Effector memory CD4-positive, alpha-beta T cell (primary cell): ENCODE results near the gene TCIRG1.

Source experiments
- DNase-seq, 3 donors: peaks; one replicate each; pipeline ENCODE4 v3.0.0-alpha.2; 2020
- H3K27ac ChIP-seq: 2 replicates; pipeline ENCODE4 v1.7.0; 2013; ENCODE audit warnings: mild to moderate bottlenecking, low read length, moderate library complexity; ENCODE audit not compliant: insufficient read depth, poor library complexity, severe bottlenecking
- H3K27me3 ChIP-seq: replicated peaks from 2 replicates; pipeline ENCODE4 v1.7.0; 2013; ENCODE audit warnings: mild to moderate bottlenecking, low read length; ENCODE audit not compliant: insufficient read depth, control insufficient read depth, poor library complexity, severe bottlenecking
- H3K36me3 ChIP-seq: 2 replicates; pipeline ENCODE4 v1.7.0; 2013; ENCODE audit warnings: mild to moderate bottlenecking, low read length, moderate library complexity; ENCODE audit not compliant: control insufficient read depth, insufficient read depth
- H3K4me1 ChIP-seq: 2 replicates; pipeline ENCODE4 v1.7.0; 2013; ENCODE audit warnings: low read length, mild to moderate bottlenecking; ENCODE audit not compliant: control insufficient read depth, insufficient read depth, poor library complexity, severe bottlenecking
- H3K4me3 ChIP-seq: 2 replicates; pipeline ENCODE4 v1.7.0; 2013; ENCODE audit warnings: low read length, low read depth, mild to moderate bottlenecking; ENCODE audit not compliant: insufficient read depth, poor library complexity, severe bottlenecking
- H3K9me3 ChIP-seq: 2 replicates; pipeline ENCODE4 v1.7.0; 2013; ENCODE audit warnings: mild to moderate bottlenecking, low read length, moderate library complexity; ENCODE audit not compliant: control insufficient read depth

Gene TCIRG1

DNA sequence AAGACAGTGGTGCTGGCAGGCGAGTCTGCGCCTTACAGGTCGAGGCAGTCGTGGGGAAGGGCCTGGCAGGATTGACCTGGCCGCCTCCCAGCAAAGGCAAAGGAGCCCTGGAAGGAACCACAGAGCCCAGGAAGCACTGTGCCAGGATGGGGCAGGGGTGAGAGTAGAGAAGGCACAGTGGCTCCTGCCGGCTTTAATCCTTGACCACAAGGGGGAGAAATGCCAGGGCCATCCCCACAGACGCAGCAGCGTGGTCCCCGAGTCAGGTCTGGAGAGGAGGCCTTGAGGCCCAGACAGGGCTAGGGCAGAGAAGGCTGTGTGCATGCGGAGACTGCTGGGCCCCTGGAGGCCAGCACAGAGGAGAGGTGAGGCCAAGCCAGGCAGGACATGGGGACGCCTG, 18.2 kb upstream of the TCIRG1 start:
- no peak for DNase-seq
- Histone ChIP-seq H3K27ac (no peak overlapping the region), H3K9me3 (no peaks in the 10 kb centered on the region), H3K27me3 (no peaks in the 10 kb centered on the region), H3K36me3 (no peaks in the 10 kb centered on the region), H3K4me1 (no peaks in the 10 kb centered on the region), H3K4me3 (no peak overlapping the region)

DNA sequence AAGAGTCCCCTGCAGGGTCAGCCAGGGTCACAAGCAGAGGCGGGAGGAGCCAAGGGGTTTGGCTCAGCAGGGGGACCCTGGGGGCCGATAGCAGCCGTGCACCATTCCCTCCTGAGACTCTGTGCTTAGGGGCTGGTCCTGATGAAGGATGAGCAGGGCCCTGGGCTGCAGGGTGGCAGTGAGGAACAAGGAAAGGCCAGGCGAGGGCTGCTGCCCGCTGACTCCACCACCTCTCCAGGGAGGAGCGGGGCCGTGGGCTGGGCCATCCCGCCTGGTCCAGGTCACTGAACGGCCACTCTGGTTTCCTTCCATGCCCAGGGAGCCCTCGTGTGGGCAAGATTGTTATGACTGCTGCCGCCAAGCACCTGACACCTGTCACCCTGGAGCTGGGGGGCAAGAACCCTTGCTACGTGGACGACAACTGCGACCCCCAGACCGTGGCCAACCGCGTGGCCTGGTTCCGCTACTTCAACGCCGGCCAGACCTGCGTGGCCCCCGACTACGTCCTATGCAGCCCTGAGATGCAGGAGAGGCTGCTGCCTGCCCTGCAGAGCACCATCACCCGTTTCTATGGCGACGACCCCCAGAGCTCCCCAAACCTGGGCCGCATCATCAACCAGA, 17.5 kb upstream of the TCIRG1 start:
- Histone ChIP-seq H3K27me3 (no peaks in the 10 kb centered on the region), H3K9me3 (no peaks in the 10 kb centered on the region), H3K27ac (no peak overlapping the region), H3K4me3 (no peak overlapping the region), H3K36me3 (no peaks in the 10 kb centered on the region), H3K4me1 (no peaks in the 10 kb centered on the region)
- no peak for DNase-seq

DNA sequence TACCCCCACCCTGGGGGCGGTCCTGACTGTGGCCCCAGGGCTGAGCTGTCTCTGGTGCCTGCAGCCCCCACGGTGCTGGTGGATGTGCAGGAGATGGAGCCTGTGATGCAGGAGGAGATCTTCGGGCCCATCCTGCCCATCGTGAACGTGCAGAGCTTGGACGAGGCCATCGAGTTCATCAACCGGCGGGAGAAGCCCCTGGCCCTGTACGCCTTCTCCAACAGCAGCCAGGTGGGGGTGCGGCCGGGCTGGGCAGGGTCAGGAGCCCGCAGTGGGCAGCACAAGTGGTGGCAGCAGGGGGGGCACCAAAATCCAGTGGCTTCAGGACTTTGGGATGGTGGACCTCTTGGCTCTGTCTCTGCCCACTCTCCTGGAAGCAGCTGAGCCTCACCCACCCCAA, 16.3 kb upstream of the TCIRG1 start:
- Histone ChIP-seq H3K4me3 (no peak overlapping the region), H3K4me1 (no peaks in the 10 kb centered on the region), H3K27me3 (no peaks in the 10 kb centered on the region), H3K27ac (no peak overlapping the region), H3K9me3 (no peaks in the 10 kb centered on the region), H3K36me3 (no peaks in the 10 kb centered on the region)
- no peak for DNase-seq

DNA sequence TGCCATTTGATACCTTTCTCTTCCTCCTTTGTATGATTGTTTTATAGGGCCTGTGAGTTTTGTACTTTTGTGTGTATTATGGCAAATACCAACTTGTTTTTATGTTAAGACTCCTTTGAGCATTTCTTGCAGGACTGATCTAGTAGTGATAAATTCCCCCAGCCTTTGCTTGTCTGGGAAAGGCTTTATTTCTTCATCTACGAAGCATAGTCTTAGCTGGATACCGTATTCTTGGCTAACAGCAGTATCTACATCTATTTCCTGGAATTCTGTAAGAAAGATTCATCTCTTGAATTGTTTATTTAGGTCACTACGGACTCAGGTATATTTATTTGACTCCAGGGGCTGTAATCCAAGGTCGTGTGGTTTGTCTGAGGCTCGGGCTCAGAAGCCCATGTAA, 14.3 kb upstream of the TCIRG1 start:
- no peaks in the 10 kb centered on the region for H3K36me3 ChIP-seq
- H3K4me1 ChIP-seq, result no peaks in the 10 kb centered on the region
- no peak overlapping the region for H3K4me3 ChIP-seq
- DNase-seq, result no peak
- no peaks in the 10 kb centered on the region for H3K27me3 ChIP-seq
- no peaks in the 10 kb centered on the region for H3K9me3 ChIP-seq
- H3K27ac ChIP-seq, result no peak overlapping the region

DNA sequence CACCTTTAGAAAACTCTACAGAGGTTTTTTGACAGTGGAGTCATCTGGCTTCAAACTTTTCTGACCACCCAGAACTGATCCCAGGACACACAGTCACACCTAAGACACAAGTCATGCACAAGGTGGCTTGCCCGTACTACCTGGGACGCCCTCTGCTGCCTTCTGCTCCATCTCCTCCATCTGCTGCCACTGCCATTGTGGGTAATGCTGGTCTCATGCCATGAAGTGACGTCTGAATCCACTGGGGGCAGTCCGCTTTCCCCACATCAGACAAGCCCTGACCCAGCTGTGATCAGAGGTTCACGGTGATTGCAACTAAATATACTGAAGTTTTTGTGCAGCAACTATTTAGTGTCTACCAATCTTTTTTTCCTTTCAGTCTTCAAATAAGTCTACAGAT, 13.8 kb upstream of the TCIRG1 start:
- no peaks in the 10 kb centered on the region for H3K27me3 ChIP-seq
- DNase-seq, result no peak
- H3K36me3 ChIP-seq, result no peaks in the 10 kb centered on the region
- no peaks in the 10 kb centered on the region for H3K9me3 ChIP-seq
- H3K27ac ChIP-seq, result no peak overlapping the region
- H3K4me3 ChIP-seq, result no peak overlapping the region
- peaks cover 5% of the 10 kb centered on the region for H3K4me1 ChIP-seq

DNA sequence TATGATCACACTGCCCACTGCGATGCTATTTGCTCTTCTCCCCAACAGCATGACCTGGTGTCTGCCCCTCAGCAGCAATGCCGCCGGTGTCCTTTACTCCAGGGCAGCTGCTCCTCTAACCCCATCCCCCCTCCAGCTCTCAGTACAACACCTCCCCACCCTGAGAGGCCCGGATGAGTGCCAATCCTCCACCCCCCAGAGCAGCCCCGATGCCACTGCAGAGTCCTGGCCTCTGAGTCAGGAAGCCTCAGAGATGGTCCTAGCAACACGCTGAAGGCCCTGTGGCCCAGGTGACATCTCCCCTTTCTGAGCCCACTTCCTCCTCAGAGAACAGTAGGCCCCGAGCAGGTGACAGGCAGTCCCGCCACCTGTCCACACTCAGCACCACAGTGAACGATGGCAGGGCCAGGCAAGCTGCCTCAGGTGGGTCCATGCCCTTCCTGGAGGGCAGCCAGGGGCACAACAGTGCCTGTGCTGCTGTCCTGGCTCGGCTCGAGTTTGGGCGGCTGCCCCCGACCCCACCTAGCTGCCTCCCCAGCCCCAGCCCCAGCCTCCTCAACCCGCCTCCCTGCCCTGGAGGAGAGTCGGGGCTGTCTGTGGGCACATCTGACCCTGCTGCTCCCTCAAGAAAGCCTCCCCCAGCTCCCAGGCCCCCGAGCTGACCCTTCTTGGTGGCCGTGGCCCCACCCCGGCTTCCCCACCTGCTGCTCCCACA, 12.3 kb upstream of the TCIRG1 start:
- peaks cover 8% of the 10 kb centered on the region for H3K4me1 ChIP-seq
- H3K4me3 ChIP-seq, result no peak overlapping the region
- H3K9me3 ChIP-seq, result no peaks in the 10 kb centered on the region
- H3K27me3 ChIP-seq, result no peaks in the 10 kb centered on the region
- H3K27ac ChIP-seq, result no peak overlapping the region
- H3K36me3 ChIP-seq, result no peaks in the 10 kb centered on the region
- no peak for DNase-seq

DNA sequence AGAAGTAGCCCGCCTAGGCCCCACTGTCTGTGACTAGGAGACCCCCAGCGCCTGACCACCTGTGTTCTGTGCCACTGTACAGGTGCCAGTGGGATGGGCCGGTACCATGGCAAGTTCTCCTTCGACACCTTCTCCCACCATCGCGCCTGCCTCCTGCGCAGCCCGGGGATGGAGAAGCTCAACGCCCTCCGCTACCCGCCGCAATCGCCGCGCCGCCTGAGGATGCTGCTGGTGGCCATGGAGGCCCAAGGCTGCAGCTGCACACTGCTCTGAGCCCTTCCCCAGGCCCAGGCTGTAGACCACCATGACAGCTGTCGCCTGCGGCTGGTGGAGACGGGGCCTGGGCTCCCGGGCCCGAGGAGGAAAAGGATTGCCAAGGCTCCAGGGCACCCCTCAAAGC, 11.2 kb upstream of the TCIRG1 start:
- H3K4me3 ChIP-seq, result no peak overlapping the region

DNA sequence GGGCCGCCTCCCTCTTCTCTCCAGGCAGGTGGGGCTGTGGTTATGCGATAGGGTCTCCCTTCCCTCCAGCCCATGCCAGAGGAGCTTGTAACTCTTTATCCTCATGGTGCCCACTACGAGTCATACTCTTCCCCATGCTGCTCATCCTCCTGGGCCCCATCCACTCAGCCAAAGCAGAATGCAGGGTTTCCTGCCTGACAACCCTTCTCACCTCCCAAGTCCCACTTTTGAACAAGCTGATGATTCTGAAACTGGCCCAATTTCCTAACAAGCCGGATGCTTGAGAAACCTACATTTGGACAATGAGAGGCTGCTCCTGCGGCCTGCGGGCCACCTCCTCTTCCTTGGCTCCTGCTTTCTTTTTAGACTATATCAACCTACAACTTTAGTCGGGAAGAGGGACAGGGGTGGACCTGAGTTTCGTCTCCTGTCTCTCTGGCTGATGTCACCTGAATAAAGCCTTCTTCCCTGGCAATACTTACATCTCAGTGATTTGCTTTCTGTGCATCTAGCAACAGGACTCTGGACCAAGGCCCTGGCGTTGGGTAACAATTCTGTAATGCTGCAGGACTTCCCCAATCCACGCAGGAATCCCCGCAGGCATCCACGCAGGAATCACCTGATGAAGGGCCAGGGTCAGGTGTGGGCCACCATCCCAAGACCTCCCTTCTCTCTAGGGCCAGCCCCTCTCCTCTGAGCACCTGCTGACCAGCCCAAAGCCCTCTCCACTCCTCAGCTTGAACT, 9.9 kb upstream of the TCIRG1 start:
- no peak for DNase-seq
- Histone ChIP-seq H3K4me1 (peaks cover 13% of the 10 kb centered on the region), H3K9me3 (no peaks in the 10 kb centered on the region), H3K27ac (no peak overlapping the region), H3K4me3 (no peak overlapping the region), H3K27me3 (no peaks in the 10 kb centered on the region), H3K36me3 (peaks cover 14% of the 10 kb centered on the region)

More for the DNA sequence above, 11.2 kb upstream of the TCIRG1 start:
- Histone ChIP-seq H3K36me3 (peaks cover under 1% of the 10 kb centered on the region), H3K27me3 (no peaks in the 10 kb centered on the region), H3K27ac (no peak overlapping the region), H3K4me1 (peaks cover 13% of the 10 kb centered on the region), H3K9me3 (no peaks in the 10 kb centered on the region)
- no peak for DNase-seq

DNA sequence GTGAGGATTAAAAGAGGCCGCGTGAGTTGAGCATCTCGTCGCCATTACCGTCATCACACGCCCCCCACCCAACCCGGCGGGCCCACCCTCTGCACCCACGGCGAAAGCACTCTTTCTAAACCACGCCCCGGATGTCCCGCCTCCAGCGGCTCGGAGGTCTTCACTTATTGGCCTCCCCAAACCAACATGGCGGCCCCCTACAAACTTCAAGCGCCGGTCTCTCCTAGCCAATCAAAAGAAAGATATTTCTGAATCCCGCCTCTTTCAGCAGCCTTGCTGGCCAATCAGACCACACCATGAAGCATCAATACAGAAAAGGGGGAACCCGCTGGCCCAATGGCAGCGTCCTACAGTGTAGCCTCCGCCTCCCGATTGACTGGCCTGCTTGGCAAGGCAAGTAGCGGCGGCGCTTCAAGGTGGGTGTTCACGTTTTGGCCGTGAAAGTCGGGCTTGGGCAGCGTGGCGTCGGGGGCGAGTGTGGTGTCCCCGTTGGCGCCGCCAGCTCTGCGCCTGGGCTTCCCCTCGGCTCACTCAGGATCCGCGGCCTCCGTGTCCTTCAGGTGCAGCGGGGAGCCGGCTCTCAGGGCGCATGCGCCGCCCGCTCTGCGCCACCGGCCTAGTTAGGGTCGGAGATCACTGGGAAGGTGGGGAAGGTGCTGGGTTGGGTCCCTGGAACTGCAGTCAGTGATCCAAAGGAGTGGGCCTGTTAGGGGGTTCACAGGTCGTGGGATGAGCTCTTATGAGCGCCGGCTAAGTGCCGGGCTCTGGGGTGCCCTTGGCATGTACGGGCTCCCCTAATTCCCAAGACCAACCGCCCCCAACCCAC, 8.3 kb upstream of the TCIRG1 start, which contains the start of gene NDUFS8:
NDUFS8 (plus strand) TSS at position 364 of the 826 bp plus-strand sequence. CDS start 1,471 bp downstream, outside the sequence.
- peaks cover 16% of the 10 kb centered on the region for H3K36me3 ChIP-seq
- peak within 1 kb of the TSS; percentile 74 for H3K4me3 ChIP-seq
- peaks cover 13% of the 10 kb centered on the region for H3K4me1 ChIP-seq
- H3K27ac ChIP-seq, result peak within 1 kb of the TSS; percentile 70
- no peaks in the 10 kb centered on the region for H3K9me3 ChIP-seq
- DNase-seq, result peak; percentile 87 to 93 (median 93)
- H3K27me3 ChIP-seq, result no peaks in the 10 kb centered on the region
